Measurements from ENCODE around the gene FAM3D. TPM values are rescaled to one million over a fixed set of nuclear protein-coding genes. Genes with fewer than 3 reads are reported as not detected.

Gene FAM3D
- total and polyA plus RNA-seq, 9 of the 15 experiments (the other 6 are each of a cell fraction or from before 2014, with no cell fraction given) = not detected

GRCh38 chr3:58630076-58630709 lies 36.4 kb downstream of the FAM3D start (continued):
- TF ChIP-seq ARID4B (CRISPR knock-in tag; IDR thresholded peaks at IDR 0.05) = no peak
- 0 out of 2 replicates have a peak, but pooled peaks have one; percentile 37 for TF ChIP-seq ZBTB7A (IDR thresholded peaks at IDR 0.05; ENCODE audit: borderline replicate concordance, control insufficient read depth, low read depth, low read length)
- TF ChIP-seq YBX1 (IDR thresholded peaks at IDR 0.05) = no peak
- TF ChIP-seq ETV5 (CRISPR knock-in tag; IDR thresholded peaks at IDR 0.05; ENCODE audit: low read depth) = no peak

- H3K27me3 ChIP-seq (ENCODE audit: control insufficient read depth in 2 of 2, insufficient read depth in 2 of 2, low read length in 2 of 2) = peaks cover 5 to 50% of the 10 kb centered on the region in 2 experiments; a peak in 4 of 5 replicates
- no TSS peak for BruUV-seq (replicated peaks)
- ATAC-seq (no peak), FAIRE-seq (no peak), DNase-seq (ENCODE audit: extremely low read depth in 1 of 4, low spot score in 3 of 4) (no peak)
- CTCF ChIA-PET (ENCODE audit: low intra/inter-chr PET ratio) = interaction anchor here (0.6 to 0.7 kb wide), 3 partner anchors 60 to 755 kb away, joined by 3 to 6 read pairs (median 3); no protein-coding TSS in a partner anchor
- no peaks in the 10 kb centered on the region for H3K9me1 ChIP-seq (ENCODE audit: control insufficient read depth, insufficient read depth, low read length)
- intact Hi-C loops (cut with micrococcal nuclease) = loop anchor here (1.0 to 10.0 kb wide), 4 partner anchors 61 to 442 kb away; partner anchors contain the start of genes HTD2 and RPP14
- H3K9me3 ChIP-seq (replicated peaks; ENCODE audit: control insufficient read depth, insufficient read depth, low read depth, low read length) = no peaks in the 10 kb centered on the region
- WGBS (ENCODE audit: insufficient coverage, low coverage, missing lambda C conversion rate) = 0% methylated on average over 2 of the region's 2 CpGs
- TF ChIP-seq SPI1 (IDR thresholded peaks at IDR 0.05; ENCODE audit: borderline replicate concordance, low read depth, low read length) (peak; percentile 94), NR1H2 (CRISPR knock-in tag; IDR thresholded peaks at IDR 0.05) (no peak)
- H3K4me1 ChIP-seq (replicated peaks in 1 of 2; ENCODE audit: control insufficient read depth in 2 of 2, insufficient read depth in 2 of 2, low read length in 2 of 2) = peaks cover 0 to 3% of the 10 kb centered on the region in 2 experiments; a peak in 2 of 5 replicates
- no peaks in the 10 kb centered on the region; the same call in 1 of the 2 replicates for H4K20me1 ChIP-seq (replicated peaks; ENCODE audit: control insufficient read depth, insufficient read depth, low read length)
- no peak overlapping the region for H3K9ac ChIP-seq (ENCODE audit: insufficient read depth in 1 of 2, low read depth in 2 of 2, low read length in 2 of 2)
- in situ Hi-C loops (cut with MboI) = no loop called here
- POLR2A ChIA-PET = interaction anchor here (0.6 to 0.7 kb wide), 2 partner anchors 52 to 795 kb away, joined by 3 to 6 read pairs; no protein-coding TSS in a partner anchor
- no peaks in the 10 kb centered on the region for H3K79me2 ChIP-seq (ENCODE audit: control insufficient read depth, insufficient read depth, low read length)
- no peak overlapping the region for H2AFZ ChIP-seq (ENCODE audit: low read depth, low read length)
- H3K27ac ChIP-seq (ENCODE audit: extremely low read depth, low read depth, low read length) = no peak overlapping the region
- no peak overlapping the region for H3K4me3 ChIP-seq
- H3K4me2 ChIP-seq (ENCODE audit: insufficient read depth, low read length) = no peak overlapping the region
- no peaks in the 10 kb centered on the region for H3K36me3 ChIP-seq (ENCODE audit: control insufficient read depth, insufficient read depth, low read length)
These were observed 36.9 kb downstream of the FAM3D start for GRCh38 chr3:58629629-58630028.

Measured in K562 (cell line).